HG03342 (cell line): ENCODE results near the gene FAM90A1.
"Not testable (repeated sequence)": the region's sequence is repeated elsewhere in the genome, so short reads cannot be mapped to it uniquely, and the experiment has no call there.

Experiments
- ATAC-seq: cut with Tn5 transposase; IDR thresholded peaks from one replicate; pipeline ENCODE4 v1.9.1; 2021; ENCODE audit warnings: mild to moderate bottlenecking, moderate library complexity; ENCODE audit not compliant: unreplicated experiment

Gene FAM90A1, protein sequence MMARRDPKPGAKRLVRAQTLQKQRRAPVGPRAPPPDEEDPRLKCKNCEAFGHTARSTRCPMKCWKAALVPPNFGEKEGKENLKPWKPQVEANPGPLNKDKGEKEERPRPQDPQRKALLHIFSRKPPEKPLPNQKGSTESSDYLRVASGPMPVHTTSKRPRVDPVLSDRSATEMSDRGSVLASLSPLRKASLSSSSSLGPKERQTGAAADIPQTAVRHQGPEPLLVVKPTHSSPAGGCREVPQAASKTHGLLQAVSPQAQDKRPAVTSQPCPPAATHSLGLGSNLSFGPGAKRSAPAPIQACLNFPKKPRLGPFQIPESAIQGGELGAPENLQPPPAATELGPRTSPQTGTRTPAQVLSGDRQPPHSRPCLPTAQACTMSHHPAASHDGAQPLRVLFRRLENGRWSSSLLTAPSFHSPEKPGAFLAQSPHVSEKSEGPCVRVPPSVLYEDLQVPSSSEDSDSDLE

DNA sequence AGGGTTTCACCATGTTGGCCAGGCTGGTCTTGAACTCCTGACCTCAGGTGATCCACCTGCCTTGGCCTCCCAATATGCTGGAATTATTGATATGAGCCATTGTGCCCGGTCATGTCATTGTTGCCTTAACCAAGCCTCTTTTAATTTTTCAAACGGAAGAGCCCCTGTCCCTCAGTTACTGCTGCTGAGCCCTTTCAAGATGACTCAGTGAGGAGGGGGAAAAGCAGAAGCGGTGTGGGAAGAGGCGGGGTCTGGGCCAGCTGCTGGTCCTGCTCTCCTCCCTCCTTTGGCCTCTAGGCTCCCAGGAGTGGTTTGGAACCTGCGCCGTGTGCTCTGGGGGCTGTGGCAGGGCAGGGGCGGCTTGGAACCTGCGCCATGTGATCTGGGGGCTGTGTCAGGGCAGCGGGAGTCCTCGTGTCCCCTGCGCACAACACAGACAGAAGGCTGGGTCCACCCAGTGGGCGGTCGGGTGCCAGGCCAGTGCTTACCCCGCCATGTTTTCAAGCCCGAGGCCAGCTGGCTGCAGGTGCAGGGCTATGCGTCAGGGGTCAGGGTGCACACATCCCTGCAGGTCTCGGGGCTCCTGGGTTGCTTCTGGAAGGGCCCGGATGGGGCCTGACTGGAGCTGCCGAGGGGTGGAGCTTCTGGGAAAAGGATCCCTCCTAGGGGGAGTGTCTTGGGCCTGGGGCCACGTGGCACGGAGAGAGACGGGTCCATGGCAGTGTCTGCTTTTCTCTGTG is at the start of gene FAM90A1:
FAM90A1 (minus strand) TSS at position 627 of the 740 bp plus-strand sequence. CDS start 2,786 bp downstream, outside the sequence.
- not testable (repeated sequence) for ATAC-seq

DNA sequence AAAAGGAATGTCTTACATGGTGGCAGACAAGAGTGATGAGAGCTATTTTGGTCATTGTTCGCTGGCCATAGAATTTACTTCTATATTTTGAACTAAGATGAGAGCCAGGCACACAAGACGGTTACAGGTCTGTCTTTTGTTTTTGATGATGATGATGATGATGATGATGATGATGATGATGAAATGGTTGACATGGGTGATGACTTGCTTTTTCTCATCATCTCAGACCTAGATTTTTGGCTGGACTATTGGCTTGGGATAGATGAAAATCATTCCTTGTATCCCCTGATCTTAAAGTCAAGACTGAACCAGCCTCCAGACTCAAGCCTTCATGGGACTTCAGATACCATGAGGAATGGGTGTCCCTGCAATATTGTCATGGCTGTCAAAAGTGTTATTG is 49.0 kb upstream of the FAM90A1 start:
- not testable (repeated sequence) for ATAC-seq

DNA sequence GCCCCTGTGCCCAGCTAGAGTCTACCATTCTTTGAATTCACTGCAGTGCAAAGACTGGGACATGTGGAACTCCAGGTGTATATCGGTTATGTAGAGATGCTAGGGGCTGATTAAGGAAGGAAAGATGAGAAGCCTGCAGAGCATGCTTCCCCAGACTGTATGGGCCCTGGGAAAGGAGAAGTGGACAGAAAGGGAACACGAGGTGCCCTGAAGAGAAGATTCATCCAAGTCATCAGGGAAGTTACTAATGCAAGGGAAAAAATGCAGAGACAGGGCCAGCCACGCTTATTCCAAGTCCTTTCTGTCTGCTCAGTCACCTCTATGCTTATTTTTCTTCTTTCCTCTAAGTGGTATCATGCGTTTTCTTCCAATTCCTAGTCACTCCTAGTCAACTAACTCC is 39.3 kb upstream of the FAM90A1 start:
- not testable (repeated sequence) for ATAC-seq

DNA sequence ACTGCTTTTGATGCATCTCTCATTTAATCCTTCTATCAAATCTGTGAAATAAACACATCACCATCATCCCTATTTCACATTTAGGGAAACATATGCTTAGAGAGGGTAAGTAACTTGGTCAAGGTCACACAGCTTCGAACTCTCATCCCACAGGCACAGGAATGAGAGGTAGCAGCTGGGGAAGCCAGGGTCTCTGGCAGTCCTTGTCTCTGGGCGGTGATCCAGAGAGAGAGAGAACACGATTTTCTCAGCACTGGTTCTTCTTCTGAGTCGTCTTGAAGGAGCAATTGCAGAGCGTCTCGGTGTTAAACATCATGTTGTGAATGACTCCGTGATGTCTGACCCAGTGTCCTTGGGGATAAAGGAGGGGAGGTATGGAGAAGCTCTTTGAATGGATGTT is 36.8 kb upstream of the FAM90A1 start:
- ATAC-seq: not testable (repeated sequence)

DNA sequence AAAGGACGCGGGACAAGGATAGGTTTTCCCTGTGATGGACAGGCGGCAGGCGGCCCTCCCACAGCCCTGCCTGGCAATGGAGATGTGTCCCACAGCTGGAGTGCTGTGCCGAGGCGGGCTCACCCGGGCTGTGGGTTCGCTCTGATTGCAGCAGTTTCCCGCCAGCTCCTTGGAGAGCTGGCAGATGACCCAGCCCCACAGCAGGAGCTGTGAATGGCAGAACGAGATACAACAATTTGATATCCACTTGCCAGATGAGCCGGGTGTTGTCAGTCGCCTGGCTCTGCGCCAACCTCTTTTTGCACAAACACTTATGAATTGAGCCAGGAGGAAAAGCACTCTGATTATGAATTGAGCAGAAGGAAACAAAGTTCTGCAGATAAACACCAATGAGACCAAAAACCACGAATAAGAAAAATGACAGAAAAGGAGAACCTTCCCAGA is 33.7 kb upstream of the FAM90A1 start:
- ATAC-seq: not testable (repeated sequence)

DNA sequence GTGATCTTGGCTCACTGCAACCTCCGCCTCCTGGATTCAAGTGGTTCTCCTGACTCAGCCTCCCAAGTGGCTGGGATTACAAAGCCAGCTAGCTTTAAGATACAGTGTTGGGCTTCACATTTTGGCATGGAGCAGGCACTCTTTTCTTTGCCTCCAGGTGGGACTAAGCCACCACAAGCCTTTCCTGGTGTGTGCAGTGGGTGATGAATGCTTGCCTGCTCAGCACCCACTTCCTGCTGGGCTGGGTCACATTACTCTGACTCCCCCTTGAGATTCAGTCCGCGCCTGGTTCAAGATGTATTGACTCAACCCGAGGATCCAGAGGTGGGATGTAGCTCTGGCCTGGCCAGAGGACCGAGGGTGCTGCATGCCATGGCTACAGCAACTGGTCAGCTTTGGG is 28.9 kb upstream of the FAM90A1 start:
- ATAC-seq: not testable (repeated sequence)

DNA sequence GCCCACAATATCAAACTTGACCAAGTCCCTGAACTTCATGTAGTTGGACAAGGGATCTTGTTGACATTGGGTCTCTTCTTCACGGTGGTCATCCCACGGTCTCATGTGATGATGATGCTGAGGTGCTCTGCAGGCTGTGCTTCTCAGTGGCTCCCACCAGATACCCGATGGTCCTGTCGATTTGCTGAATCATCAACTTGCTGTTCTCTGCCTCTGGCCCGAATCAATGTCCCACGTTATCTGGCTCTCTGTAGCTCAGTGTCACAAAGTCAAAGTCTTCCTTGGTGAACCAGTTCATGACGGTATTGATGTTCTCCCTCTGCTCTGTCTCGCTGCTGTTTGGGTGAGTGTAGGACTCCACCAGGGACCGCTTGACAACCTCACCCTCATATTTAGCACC is 27.3 kb upstream of the FAM90A1 start:
- not testable (repeated sequence) for ATAC-seq

DNA sequence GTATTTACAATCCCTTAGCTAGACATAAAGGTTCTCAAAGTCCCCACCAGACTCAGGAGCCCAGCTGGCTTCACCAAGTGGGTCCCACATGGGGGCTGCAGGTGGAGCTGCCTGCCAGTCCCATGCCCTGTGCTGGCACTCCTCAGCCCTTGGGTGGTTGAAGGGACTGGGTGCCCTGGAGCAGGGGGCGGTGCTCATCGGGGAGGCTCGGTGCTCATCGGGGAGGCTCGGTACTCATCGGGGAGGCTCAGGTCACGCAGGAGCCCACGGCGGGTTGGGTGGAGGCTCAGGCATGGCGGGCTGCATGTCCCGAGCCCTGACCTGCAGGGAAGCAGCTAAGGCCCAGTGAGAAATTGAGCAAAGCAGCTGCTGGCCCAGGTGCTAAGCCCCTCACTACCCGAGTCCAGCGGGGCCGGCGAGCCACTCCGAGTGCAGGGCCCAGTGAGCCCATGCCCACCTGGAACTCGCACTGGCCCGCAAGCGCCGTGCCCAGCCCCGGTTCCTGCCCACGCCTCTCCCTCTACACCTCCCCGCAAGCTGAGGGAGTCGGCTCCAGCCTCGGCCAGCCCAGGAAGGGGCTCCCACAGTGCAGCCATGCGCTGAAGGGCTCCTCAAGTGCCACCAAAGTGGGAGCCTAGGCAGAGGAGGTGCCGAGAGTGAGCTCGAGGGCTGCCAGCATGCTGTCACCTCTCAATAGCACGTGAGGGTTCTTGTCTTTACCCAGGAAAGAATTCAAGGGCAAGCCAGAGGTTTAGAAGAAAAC is 24.8 kb upstream of the FAM90A1 start:
- not testable (repeated sequence) for ATAC-seq

DNA sequence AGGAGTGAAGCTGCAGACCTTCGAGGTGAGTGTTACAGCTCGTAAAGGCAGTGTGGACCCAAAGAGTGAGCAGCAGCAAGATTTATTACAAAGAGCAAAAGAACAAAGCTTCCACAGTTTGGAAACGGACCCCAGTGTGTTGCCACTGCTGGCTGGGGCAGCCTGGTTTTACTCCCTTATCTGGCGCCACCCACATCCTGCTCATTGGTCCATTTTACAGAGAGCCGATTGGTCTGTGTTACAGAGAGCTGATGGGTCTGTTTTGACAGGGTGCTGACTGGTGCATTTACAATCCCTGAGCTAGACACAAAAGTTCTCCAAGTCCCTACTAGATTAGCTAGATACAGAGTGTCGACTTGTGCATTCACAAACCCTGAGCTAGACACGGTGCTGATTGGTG is 24.2 kb upstream of the FAM90A1 start:
- not testable (repeated sequence) for ATAC-seq

DNA sequence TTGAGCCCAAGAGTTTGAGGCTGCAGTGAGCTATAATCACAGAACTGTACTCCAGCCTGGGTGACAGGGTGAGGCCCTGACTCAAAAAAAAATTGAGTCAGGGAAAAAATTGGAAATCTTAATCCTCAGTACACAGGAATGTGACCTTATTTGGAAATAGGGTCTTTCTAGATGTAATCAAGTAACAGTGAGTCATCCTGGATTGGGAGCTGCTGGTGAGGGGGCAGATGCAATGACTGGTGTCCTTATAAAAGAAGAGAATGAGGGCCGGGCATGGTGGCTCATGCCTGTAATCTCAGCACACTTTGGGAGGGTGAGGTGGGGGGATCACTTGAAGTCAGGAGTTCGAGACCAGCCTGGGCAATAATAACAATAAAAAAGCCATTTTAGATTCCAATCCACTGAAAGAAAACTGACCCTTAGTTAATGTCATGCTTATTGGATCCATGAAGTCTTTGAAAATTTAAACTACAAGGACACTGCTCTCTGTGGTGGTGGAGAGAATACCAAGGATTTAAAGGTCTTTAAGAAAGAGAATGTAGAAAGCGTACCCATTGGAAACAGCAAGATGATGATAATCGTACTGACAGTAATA is 19.6 kb upstream of the FAM90A1 start:
- ATAC-seq: not testable (repeated sequence)

DNA sequence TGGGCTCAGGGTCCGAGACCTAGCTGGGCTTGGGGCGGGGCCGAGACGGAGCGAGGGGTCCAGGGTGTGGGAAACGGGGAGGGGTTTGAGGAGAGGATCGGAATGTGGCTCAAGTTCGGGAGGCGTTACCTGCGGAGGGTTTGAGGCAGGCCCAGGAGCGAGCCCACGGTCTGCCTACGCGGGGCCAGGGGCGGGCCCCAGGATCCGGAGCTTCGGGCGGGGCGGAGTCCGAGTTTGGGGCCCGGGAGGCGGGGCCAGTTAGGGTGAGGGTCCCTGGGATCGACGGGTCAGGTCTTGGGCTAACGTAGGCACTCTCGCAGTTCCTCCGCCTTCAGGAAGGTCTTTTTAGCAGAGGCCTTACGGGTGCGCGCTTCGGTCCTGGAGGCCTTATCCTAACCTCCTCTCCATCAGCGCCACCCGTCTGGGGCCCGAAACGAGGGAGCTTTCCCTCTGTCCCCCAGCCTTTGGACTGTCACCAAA is 16.3 kb upstream of the FAM90A1 start:
- ATAC-seq: not testable (repeated sequence)

DNA sequence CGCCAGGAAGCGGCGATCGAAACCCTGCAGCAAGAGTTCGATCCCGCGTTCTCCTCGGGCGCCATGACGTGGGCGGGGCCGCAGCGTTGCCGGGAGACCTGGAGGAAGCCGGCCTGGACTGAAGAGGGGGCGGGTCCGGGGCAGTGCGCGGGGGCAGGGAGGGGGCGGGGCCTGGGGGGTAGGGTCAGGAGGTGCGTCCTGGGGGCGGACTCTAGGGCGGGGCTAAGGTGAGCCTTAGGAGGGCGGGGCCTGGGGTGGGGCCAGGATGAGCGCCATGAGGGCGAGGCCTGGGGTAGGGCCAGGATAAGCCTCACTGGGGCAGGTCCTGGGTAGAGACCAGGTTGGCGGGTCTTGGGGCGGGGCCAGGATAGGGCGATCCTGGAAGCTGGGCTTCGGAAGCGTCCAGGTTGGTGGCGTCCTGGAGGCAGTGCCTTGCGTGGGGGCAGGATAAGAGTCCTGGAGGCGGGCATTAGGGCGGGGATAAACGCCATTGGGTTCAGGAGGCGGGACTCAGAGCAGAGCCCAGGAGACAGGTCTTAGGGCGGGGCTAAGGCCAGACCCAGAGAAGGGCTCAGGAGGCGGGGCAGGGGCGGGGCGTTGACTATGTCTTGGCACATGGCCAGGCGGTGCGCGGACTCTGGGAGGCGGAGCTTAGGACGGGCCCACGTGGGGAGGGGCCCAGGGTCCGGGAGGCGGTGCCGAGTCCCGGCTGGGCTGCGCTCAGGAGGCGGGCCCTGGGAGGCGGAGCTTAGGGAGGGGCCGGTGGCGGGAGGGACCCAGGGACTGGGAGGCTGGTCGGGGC is 15.7 kb upstream of the FAM90A1 start:
- peak; percentile 84 for ATAC-seq

DNA sequence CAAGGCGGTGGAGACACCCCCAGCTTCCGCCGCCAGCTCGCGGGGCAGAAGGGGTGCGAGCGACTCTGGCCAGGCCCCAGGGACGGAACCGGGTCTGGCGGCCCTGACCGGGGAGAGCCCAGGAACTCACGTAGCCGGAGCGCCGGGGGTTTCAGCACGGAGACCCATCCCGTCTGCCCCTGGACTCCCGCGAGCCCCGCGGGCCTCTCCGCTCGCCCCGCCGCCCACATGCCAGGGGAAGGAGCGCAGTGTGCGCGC is 15.1 kb upstream of the FAM90A1 start:
- ATAC-seq: not testable (repeated sequence)

DNA sequence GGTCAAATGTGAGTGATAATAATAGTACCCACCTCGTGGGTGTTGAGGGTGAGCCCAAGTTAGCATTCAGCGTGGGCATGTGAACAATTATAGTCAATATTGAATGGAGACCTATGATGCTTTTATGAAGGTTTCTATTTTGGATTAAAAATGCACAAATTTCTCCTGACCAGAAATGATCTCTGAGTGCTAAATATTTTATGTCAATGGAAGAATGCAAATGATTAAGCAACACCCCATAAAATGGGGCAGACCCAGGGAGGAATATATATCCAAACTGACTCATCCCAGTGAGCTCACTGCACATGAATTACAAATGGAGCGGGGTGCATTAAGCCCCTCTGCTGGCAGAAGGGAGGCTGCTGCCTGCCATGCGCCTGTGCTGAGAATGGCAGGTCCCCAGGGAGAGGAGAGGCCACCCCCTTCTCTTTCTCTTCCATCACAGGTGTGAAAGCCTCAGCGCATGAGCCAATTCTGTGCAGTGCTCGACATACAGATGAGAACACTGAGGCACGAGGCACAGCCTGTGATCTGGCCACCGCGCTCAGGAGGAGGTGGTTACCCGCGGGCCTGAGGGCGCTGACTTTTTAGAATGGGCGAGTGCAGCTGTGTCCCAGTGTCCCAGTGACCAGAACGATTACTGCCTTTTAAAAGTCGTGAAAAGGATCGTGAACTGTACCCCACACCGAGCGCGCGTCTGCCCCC is 14.7 kb upstream of the FAM90A1 start:
- not testable (repeated sequence) for ATAC-seq

DNA sequence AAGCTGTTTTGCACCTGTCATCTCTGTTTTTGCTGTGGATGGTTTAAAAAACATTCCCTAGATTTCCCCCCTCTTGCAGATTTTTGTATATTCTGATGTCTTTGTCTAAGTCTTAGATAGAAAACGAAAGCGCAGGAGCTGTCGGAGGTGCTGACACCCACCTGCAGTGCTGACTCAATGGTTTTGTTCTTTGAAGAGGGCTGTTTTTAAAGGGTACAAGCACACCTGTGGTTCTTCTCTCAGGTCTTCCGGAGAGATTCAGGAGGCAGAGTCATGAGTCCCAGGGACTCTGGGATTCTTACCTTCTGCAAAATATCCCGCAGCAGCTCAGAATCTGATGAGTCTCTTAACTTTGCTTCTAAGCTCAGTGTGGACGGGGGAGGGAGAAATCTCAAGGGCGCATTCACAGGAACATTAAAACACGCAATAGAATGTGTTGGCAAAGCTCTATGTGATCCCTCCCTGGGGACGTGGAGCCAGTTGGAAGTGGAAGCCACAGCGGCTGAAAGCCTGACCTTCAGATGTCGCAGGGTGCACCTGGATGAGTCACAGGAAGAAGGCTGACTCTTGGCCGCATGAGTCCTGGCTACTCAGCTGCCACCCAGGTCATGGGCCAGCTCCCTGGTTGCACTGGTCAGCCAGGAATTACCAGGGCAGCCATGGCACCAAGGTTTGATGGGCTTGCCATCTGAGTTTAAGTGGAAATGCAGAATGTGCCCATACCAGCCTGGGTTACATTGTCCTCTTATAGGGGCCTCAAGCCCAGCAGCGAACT is 13.1 kb upstream of the FAM90A1 start:
- not testable (repeated sequence) for ATAC-seq

DNA sequence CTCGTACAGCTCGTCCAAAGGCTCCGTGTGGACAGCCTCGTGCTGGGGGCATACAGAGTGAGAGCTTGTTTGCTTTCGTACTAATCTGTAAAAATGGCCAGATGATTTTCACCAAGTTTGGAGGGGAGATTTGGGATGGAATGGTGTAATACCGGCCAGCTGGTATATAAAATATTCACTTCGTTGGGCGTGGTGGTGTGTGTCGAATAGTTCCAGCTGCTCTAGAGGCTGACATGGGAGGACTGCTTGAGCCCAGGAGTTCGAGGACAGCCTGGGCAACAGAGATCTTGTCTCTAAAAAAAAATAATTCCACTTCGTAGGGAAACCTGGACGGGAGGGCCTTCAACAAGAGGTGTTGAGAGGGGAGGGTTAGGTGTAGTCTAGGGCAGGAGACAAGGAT is 9.6 kb upstream of the FAM90A1 start:
- ATAC-seq: not testable (repeated sequence)

DNA sequence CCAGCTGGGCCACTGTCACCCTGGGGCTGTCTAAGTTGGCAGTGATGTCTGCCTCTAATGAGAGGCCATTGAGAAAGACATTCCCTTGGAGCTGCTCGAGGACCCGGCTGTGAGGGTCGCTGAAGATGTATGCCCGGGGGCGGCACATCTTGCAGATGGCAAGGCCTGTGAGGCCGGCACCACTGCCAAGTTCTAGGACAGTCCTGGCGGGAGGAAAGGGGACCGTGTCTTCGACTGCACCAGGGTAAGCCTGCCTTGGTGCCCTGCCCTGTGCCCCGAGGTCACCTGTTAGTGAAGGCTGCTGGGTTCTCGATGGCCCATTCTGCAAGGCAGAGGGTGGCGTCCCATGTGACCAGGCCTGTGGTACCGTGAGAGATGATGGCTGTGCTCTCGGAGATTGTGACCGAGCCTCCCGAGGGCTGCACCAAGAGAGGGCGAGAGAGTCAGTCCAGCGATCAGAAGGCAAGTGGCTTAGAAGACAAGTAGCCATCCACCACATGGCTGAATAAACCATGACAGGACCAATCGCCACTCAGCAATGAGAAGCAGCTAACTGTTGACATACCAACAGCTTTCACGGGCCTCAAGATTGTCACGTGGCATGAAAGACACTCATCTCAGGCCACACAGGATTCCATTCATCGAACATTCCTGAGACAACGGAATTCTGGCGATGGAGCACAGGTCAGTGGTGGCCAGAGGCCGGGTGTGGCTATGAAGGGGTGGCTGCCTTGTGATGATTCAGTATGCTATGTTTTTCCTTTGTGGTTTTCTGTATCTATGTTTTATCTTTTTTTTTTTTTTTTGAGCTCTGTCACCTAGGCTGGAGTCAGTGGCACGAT is 8.1 kb upstream of the FAM90A1 start:
- ATAC-seq: not testable (repeated sequence)

DNA sequence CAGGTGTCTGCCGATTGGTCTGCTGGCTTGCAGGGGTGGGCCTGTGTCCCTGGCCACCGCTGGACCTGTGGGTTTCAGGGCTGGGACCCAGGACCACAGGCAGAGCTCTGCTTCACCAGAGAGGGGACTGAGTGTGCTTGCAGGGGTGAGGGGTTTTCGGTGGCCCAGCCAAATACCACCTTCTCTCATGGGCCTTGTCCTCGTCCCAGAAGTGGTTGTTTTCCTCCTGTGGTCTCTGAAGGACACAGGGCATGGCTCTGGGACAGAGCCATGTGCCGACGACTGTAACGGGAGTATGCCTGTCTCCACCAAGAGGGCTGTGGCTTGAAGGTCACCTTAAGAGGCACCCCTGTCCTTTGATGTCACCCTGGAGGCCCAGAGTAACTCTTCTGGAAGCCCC is 7.3 kb upstream of the FAM90A1 start:
- ATAC-seq: not testable (repeated sequence)
